Measurements from ENCODE around the gene DOCK1.

DOCK1 gene

GRCh38 chr10:126959906-126960685 lies 54.9 kb downstream of the DOCK1 start:
- no peak for DNase-seq (ENCODE audit: insufficient read length, low spot score)
- TF ChIP-seq POLR2A (IDR thresholded peaks at IDR 0.05; ENCODE audit: low read depth, low read length): no peak
- no peak for FAIRE-seq

GRCh38 chr10:126963354-126963753 lies 58.1 kb downstream of the DOCK1 start:
- no peak for DNase-seq (ENCODE audit: insufficient read length, low spot score)
- no peak for TF ChIP-seq POLR2A (IDR thresholded peaks at IDR 0.05; ENCODE audit: low read depth, low read length)
- no peak for FAIRE-seq

GRCh38 chr10:126964190-126964589 lies 59.0 kb downstream of the DOCK1 start:
- no peak for TF ChIP-seq POLR2A (IDR thresholded peaks at IDR 0.05; ENCODE audit: low read depth, low read length)
- FAIRE-seq (no peak), DNase-seq (ENCODE audit: insufficient read length, low spot score) (no peak)

GRCh38 chr10:126966938-126967337 lies 61.7 kb downstream of the DOCK1 start:
- FAIRE-seq (no peak), DNase-seq (ENCODE audit: insufficient read length, low spot score) (no peak)
- TF ChIP-seq POLR2A (IDR thresholded peaks at IDR 0.05; ENCODE audit: low read depth, low read length): no peak

GRCh38 chr10:126969310-126969709 lies 64.1 kb downstream of the DOCK1 start:
- no peak for TF ChIP-seq POLR2A (IDR thresholded peaks at IDR 0.05; ENCODE audit: low read depth, low read length)
- DNase-seq (ENCODE audit: insufficient read length, low spot score): no peak
- FAIRE-seq: no peak

GRCh38 chr10:126972635-126973414 lies 67.6 kb downstream of the DOCK1 start:
- no peak for TF ChIP-seq POLR2A (IDR thresholded peaks at IDR 0.05; ENCODE audit: low read depth, low read length)
- FAIRE-seq (peak; percentile 73), DNase-seq (ENCODE audit: insufficient read length, low spot score) (peak; percentile 49)

GRCh38 chr10:126975221-126975620 lies 70.0 kb downstream of the DOCK1 start:
- TF ChIP-seq POLR2A (IDR thresholded peaks at IDR 0.05; ENCODE audit: low read depth, low read length): no peak
- no peak for FAIRE-seq

GRCh38 chr10:126977216-126977615 lies 72.0 kb downstream of the DOCK1 start:
- FAIRE-seq (no peak), DNase-seq (ENCODE audit: insufficient read length, low spot score) (no peak)
- no peak for TF ChIP-seq POLR2A (IDR thresholded peaks at IDR 0.05; ENCODE audit: low read depth, low read length)

More at GRCh38 chr10:126975221-126975620, 70.0 kb downstream of the DOCK1 start:
- DNase-seq (ENCODE audit: insufficient read length, low spot score): no peak

- TF ChIP-seq POLR2A (IDR thresholded peaks at IDR 0.05; ENCODE audit: low read depth, low read length): no peak
- FAIRE-seq (no peak), DNase-seq (ENCODE audit: insufficient read length, low spot score) (no peak)
Observed at GRCh38 chr10:126979311-126979710, 74.1 kb downstream of the DOCK1 start.

- FAIRE-seq: no peak
- no peak for TF ChIP-seq POLR2A (IDR thresholded peaks at IDR 0.05; ENCODE audit: low read depth, low read length)
- no peak for DNase-seq (ENCODE audit: insufficient read length, low spot score)
Observed at GRCh38 chr10:126993208-126993607, 88.0 kb downstream of the DOCK1 start.

- FAIRE-seq: no peak
Observed at GRCh38 chr10:126997801-126998590, 92.8 kb downstream of the DOCK1 start.

GRCh38 chr10:127000598-127000997 lies 95.4 kb downstream of the DOCK1 start:
- FAIRE-seq: no peak
- DNase-seq (ENCODE audit: insufficient read length, low spot score): no peak
- no peak for TF ChIP-seq POLR2A (IDR thresholded peaks at IDR 0.05; ENCODE audit: low read depth, low read length)

More at GRCh38 chr10:126997801-126998590, 92.8 kb downstream of the DOCK1 start:
- no peak for DNase-seq (ENCODE audit: insufficient read length, low spot score)
- TF ChIP-seq POLR2A (IDR thresholded peaks at IDR 0.05; ENCODE audit: low read depth, low read length): no peak

- FAIRE-seq: no peak
- no peak for TF ChIP-seq POLR2A (IDR thresholded peaks at IDR 0.05; ENCODE audit: low read depth, low read length)
- no peak for DNase-seq (ENCODE audit: insufficient read length, low spot score)
Observed at GRCh38 chr10:127003032-127003685, 97.9 kb downstream of the DOCK1 start.

All from H54 (cell line).